GM08714 (cell line): ENCODE data around the gene VRK1.

Experiments
- H3K4me3 ChIP-seq: fragments of 200-500 bp; sonication (Bioruptor generic); 2 replicates; pipeline ENCODE4 v1.5.1; 2014; ENCODE audit warnings: mild to moderate bottlenecking, low read length, inconsistent platforms
- ZNF274 ChIP-seq: IDR thresholded peaks from 2 replicates; pipeline ENCODE4 v1.6.1; 2012; ENCODE audit warnings: mild to moderate bottlenecking, low read depth, low read length

VRK1 gene

DNA sequence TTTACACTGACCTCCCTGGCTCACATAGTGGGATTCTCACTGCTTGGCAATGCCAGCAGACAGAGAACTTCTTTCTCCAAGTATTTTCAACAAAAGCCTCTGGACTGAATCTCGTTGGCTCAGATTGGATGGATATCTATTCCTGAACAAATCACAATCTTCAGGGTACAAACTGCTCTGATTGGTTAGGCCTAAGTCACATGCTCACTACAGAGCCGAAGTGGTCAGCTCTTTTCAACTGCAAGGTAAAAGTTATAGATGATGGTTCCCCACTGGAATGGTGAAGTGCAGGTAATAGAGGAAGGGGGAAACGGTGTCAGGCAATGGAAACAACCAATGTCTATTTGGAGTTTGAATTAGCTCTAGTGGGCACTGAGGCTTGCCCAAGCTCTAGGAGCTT lies 16.7 kb upstream of the VRK1 start:
- TF ChIP-seq ZNF274: no peak
- H3K4me3 ChIP-seq: no peak overlapping the region

DNA sequence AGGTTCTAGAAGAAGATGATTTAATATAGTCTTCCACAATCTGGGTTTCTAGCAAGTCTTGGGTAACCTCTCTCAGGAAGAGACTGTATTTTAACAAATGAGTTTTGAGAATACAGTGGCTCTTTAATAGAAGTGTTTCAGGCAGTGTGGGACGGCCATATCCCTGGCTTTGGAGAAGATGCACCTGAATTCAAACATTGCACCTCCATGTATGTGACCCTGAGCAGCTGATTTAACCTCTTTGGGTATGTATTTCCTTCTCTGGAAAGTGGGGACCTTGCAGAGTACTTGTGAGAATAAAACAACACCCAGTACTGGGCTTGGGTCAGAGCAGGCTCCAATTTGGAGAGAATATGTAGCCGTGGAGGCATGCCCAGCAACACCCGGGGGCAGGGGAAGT lies 15.8 kb upstream of the VRK1 start:
- TF ChIP-seq ZNF274: no peak
- H3K4me3 ChIP-seq: no peak overlapping the region

DNA sequence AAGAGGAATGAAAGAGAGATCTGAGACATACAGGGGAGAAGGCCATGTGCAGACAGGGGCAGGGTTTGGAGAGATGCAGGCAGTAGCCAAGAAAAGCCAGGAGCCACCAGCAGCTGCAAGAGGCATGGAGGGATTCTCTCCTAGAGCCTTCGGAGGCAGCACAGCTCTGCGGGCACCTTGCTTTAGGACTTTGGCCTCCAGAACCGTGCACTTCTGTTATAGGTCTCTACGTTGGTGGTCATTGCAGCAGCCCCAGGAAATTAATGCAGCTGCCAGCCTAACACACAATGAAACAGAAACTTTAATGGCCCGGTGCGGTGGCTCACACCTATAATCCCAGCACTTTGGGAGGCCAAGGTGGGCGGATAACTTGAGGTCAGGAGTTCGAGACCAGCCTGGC lies 14.7 kb upstream of the VRK1 start:
- H3K4me3 ChIP-seq: no peak overlapping the region
- no peak for TF ChIP-seq ZNF274

DNA sequence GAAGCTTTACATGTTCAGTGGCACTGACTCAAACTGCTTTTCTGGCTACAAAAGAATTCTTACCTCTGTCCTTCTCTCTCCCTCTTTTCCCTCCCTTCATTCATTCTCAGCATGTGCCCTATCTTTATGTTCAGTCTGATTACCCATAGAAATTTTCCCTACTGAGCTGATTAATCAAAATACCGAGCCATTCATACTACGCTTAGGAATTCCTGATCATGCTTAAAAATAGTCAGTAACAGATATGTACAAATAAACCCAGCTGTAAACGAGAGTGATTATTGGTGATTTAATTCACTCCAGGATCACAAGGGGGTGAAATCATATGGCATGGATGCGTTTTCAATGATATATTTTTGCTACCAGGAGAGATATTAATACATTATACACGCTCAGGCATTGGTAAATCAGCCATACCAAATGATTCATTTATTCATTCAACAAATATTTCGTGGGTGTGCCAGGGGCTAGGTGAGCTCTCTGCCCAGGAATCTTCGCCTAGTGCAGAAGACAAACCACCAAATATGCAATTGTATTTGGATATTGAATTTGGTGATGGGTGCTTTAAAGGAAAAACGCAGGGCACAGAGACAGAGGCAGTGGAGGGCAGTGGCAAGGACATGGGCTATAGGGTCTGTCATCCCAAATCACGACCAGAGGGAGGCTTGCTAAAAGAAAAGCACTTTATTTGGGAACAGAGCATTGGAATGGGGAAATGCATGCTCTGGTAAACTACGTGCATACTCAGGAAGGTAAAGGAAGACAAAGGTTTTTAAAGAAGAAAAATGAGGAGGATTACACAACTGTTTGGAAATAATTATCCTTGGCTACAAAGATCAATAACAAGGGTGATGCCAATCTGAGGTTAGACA lies 13.9 kb upstream of the VRK1 start:
- TF ChIP-seq ZNF274: no peak
- no peak overlapping the region for H3K4me3 ChIP-seq

DNA sequence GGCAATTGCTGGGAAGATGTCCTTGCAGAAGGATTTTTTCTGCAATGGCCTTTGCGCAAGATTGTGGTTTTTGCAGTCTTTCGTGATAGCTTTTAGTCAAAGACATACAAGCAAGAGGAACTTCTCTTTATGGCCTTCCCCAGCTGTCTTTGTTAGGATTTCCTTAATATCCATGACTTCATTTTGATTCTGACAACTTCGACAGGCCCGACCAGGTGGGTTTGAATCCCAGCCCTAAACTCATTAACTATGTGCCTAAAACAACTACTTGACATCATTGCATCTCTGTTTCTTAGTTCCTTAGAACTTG lies 13.3 kb upstream of the VRK1 start:
- H3K4me3 ChIP-seq: no peak overlapping the region
- TF ChIP-seq ZNF274: no peak

DNA sequence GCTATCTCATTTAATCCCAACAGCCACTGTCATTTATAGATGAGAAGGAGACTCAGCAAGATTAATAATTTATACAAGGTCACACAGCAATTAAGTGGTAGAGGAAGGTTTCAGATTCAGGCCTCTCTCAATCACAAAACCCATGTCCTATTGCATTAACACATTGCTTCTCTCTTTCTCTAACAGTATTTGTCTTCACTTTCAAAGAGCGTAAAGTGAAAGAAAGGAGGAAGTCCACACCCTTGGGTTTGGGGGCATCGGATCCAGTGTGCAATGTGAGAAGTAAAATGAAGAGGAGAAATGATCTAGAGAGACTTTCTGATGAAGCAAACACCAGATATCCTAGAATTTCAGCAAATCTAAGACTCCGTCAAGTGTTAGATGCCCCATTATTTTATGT lies 7.0 kb upstream of the VRK1 start:
- no peak overlapping the region for H3K4me3 ChIP-seq
- no peak for TF ChIP-seq ZNF274

DNA sequence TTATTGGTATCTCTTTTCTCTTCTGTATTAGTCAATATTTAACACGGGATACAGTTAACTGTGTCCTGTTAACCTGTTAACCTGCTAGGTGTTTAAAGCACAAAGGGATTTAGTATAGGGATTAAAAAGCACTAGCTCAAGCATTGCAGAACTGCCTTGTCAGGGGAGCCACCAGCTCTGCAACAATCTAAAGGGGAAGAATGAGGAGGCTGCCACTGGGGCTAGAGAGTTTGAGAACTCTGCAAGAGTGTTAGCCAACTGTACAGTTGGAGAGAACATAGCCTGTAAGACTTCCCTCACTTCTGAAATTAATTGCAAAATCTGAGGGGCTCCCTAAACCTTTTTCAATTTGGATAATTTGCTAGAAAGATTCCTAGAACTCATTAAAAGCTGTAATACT lies 6.5 kb upstream of the VRK1 start:
- TF ChIP-seq ZNF274: no peak

DNA sequence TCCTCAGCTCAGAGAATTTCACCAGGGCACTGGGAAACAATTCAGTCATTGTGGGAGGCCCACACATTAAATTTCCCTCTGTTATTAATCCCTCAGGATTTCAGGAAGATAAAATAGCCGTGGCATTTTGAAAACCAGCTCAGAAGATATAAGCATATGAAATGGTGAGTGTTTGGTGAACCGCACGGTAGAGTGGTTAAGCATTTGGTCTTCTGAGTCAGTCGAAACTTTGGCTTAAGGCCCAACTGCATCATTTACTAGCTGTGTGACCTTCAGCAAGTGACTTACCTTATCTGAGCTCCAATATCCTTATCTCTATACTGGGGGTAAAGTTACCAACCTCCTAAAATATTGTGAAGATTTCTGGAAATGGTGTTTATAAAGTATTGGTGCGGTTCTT lies 5.2 kb upstream of the VRK1 start:
- no peak for TF ChIP-seq ZNF274
- H3K4me3 ChIP-seq: no peak overlapping the region

More for the DNA sequence above, 6.5 kb upstream of the VRK1 start:
- H3K4me3 ChIP-seq: no peak overlapping the region

DNA sequence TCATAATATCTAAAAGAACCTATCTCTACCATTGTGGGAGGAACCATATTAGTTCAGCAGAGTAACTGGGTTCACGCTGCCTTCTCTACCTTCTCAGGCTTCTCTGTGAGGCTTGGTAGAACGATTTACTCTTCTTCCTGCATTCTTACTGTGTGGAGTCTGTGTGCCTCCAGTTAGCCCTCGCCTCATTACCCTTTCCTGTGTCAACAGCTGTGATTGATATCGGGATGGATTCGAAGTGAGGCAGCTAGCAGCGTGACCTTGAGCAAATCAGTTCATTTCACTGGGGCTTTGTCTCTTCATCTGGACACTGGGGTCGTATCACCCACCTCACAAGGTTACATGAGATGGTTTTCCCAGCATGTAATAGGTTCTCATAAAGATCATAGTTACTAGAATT lies 4.6 kb upstream of the VRK1 start:
- TF ChIP-seq ZNF274: no peak
- no peak overlapping the region for H3K4me3 ChIP-seq

DNA sequence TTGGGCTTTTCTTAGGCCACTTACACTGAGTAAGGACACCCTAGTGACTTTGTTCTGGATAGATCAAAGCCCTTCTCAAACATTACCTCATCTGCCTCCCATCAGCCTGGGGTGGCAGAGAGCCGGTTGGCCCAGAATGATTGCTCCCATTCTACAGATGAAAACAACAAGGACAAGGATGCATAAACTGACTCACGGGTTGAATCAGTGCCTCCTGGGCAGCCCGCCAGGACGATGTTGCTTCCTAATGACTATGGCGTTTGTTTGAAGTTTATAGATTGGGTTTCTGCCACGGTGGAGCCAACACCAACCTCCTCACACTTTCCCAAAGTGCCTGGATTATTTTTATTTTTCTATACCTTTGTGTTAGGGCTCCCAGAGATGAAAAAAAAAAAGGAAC lies 3.6 kb upstream of the VRK1 start:
- no peak for TF ChIP-seq ZNF274
- H3K4me3 ChIP-seq: no peak overlapping the region

DNA sequence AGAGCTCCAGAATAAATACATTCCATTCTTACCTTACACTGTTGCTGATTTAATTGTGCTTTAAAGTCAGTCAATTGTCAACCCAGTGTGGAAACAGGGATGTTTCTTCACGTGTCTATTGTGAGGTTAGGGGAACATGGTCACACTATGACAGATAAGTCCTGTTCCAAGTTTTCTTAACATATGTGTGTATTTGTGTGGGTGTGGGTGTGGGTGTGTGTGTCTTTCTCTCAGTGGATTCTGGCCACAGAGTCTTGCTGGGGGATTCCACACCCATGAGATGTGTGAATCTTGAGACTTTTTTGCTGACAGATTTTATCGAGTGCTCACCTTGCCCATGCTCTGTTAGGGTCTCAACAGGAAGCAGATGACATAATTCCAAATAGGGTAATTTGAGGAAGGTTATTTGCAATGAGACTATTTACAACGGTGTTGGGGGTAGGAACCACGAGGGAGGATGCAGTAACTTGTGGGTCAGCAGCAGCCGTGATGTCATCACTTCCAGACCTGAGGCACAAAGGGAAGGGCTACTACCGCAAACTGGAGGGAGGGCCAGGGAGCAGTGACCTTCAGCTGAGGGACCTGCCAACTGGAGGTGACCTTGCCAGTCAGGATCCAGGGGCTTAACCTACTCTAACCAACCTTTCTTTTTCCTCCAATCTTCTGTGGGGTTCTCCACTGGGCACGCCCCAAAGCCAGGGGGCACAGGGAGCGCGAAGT lies 1.9 kb upstream of the VRK1 start:
- no peak overlapping the region for H3K4me3 ChIP-seq
- TF ChIP-seq ZNF274: no peak

DNA sequence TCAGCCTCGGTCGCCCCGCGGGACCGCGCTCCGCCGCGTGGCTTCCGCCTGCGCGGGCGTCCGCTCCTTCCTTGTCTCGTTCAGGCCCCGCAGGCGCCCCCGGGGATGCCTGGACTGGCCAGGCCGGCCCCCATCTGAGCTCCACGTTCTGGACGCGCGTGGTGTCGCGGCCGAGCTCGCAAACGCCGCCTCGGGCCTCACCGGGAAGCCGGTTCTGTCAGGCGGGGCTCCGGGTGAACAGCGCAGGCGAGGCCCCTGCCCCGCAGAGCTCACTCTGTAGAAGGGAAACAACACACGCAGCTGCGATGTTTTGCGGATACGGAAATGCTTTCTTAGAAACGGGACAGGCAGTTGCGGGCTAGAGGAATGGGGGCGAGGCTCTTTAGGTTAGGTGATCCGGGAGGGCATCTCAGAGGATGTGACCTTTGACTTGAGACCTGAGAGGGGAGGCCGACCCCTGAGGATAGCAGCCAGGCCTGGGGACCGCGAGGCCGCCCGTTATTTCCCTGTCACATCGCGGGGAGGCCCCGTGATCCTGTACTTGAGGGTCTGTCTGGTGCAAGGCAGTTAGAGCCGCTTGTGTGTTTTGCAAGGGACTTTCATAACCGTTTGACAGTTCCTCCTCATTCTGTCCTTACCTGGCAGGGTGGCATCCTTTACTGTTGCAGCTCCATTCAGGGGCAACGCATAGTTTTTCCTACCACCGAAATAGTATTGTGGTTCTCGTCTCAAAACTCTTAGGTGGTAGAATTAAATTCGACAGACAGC lies 584 bp downstream of the VRK1 start:
- peak overlapping the region; percentile 80 for H3K4me3 ChIP-seq
- TF ChIP-seq ZNF274: no peak

DNA sequence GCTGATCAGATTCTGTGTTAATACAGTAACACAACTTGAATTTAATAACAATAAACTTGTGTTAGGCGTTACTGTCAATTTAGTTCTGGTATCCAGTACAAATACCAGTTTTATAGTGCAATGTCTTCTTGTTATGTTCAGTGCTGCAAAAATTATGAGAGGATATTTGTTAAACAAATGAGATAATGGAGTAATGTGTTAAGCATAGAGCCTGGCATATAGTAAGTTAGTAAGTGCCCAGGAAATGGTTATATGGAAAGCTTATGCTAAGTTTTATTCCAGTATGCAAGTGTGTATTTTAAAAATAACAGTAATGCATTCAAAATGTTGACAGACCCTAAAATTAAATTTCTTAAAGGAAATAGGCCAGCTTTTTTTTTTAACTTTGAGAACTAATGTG lies 1.8 kb downstream of the VRK1 start:
- TF ChIP-seq ZNF274: no peak
- no peak overlapping the region; the same call in 1 of the 2 replicates for H3K4me3 ChIP-seq

DNA sequence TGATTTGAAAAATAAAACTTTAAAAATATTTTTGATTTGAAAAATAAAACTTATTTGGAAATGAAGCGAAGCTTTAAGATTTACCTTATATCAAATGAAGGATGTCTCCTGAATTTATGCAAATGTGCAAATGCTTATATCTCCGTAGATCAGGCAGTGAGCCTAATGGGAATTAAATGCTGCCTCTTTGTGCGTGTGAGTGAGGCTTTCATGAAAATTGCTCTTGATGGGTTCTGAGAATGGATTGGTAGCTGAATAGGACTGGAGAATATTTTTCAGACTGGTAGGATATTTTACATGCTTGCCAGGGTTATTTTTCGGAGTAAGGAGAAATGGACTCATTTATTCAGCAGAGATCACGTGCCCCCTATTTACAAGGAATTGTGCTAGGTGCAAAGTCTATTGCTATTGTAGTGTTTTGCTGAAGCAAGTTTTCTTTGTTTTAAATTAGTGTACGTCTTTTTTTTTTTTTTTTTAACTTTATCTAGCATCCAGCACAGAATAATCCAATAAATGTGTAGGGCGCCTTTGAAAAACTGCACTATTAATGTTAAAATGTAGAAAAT lies 2.4 kb downstream of the VRK1 start:
- no peak for TF ChIP-seq ZNF274
- no peak overlapping the region for H3K4me3 ChIP-seq
